ENCODE measurements around the gene SCN3B.

The SCN3B gene

DNA sequence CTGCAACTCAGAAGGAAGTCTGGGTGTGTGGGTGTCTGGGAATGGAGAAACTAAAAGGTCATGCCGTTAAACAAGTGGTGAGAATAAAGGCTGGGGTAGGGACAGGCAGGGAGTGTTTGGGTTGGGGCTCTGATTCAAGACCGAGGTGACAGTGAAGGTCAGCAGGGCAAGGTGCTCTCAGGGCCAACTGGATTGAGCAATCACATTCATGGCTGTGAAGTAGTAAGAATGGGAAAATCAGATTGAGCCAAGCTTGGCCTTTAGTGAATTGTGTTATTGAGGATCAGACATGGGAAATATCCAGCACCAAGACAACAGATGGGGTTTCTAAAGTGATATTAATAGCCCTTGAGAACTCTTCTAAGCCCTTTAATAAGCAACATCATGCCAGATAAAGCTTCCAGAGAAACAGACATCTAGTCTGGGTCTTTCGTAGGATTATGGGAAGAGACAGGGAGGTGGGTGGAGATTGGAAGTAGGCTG is 24.3 kb downstream of the SCN3B start:
- no peak overlapping the region for H2BK120ac ChIP-seq (ENCODE audit: insufficient read depth, low read length, poor library complexity)
- no peak overlapping the region for H2BK12ac ChIP-seq (ENCODE audit: low read length)
- no peak overlapping the region for H2AFZ ChIP-seq (ENCODE audit: insufficient read depth, low read length, poor library complexity)
- no peak overlapping the region for H3K4ac ChIP-seq (ENCODE audit: low read depth, low read length)
- H3K4me2 ChIP-seq (ENCODE audit: low read length) = no peak overlapping the region
- H2BK5ac ChIP-seq (ENCODE audit: low read depth, low read length, poor library complexity) = no peak overlapping the region
- H3K18ac ChIP-seq (ENCODE audit: low read length) = no peak overlapping the region
- H4K12ac ChIP-seq (ENCODE audit: low read depth, low read length) = no peak overlapping the region
- H4K8ac ChIP-seq (ENCODE audit: low read depth, low read length) = no peak overlapping the region
- no peaks in the 10 kb centered on the region for H3K27me3 ChIP-seq (ENCODE audit: insufficient read depth, low read length)
- H3K14ac ChIP-seq (ENCODE audit: low read length) = no peak overlapping the region
- no peaks in the 10 kb centered on the region for H3K4me1 ChIP-seq (ENCODE audit: control insufficient read depth in 1 of 2, insufficient read depth in 2 of 2, low read length in 2 of 2)
- H3K79me1 ChIP-seq (ENCODE audit: low read length) = no peaks in the 10 kb centered on the region
- no peak overlapping the region for H2AK5ac ChIP-seq (ENCODE audit: low read length)
- no peaks in the 10 kb centered on the region for H3K9me3 ChIP-seq (ENCODE audit: insufficient read depth, low read depth, low read length)
- no CpG with 5 or more reads among the region's 3 CpGs for WGBS (ENCODE audit: extremely low coverage, insufficient coverage, insufficient read length)
- no peak overlapping the region for H3K27ac ChIP-seq (ENCODE audit: low read depth, low read length)
- no peak overlapping the region for H3K4me3 ChIP-seq (ENCODE audit: low read depth, low read length)
- H3K36me3 ChIP-seq (ENCODE audit: control insufficient read depth in 1 of 2, insufficient read depth in 2 of 2, low read length in 2 of 2) = no peaks in the 10 kb centered on the region
- H3K79me2 ChIP-seq (ENCODE audit: control insufficient read depth, insufficient read depth, low read length, poor library complexity) = no peaks in the 10 kb centered on the region
- no peak overlapping the region for H3K23ac ChIP-seq (ENCODE audit: low read length)
- no peak for DNase-seq
- no peak overlapping the region for H4K91ac ChIP-seq (ENCODE audit: low read depth, low read length)
- H3K9ac ChIP-seq (ENCODE audit: low read length) = no peak overlapping the region

DNA sequence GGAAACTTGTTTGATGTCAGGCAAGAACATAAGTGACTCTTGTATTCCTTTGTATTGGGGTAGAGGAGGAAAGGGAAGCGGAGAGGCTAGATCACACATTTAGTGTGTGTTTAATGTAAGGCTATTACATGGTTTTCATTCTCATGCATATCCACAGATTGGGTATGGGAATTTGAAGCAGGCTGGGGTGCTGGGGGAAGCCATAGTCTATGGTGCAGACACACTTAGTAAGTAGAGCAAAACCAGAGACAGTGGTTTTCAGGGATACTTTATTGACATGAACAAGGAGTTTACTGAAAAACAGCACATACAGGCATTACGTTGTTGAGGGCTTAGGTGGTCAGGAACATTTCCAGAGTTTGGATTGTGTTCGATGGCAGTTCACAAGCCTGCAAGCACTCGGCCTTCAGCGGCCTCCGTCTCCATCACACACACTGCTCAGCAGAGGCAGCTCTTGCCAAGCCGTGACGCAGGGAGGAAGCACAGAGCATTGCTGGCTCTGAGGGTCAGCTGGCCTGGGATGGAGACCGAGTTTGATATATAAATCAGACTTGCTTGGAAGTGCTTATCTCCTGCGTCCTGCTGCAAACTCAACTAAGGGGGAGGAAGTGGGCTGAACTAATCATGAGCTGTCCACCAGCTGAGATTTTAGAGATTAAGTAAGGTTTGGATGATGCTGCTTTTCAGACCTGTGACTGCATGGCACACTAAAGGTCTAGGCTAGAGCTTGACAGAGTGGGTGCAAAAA is 25.3 kb downstream of the SCN3B start:
- Histone ChIP-seq H3K4me1 (ENCODE audit: control insufficient read depth in 1 of 2, insufficient read depth in 2 of 2, low read length in 2 of 2) (no peaks in the 10 kb centered on the region), H3K27me3 (ENCODE audit: insufficient read depth, low read length) (no peaks in the 10 kb centered on the region), H3K79me1 (ENCODE audit: low read length) (no peaks in the 10 kb centered on the region), H4K8ac (ENCODE audit: low read depth, low read length) (no peak overlapping the region), H3K27ac (ENCODE audit: low read depth, low read length) (no peak overlapping the region), H3K23ac (ENCODE audit: low read length) (no peak overlapping the region), H3K9me3 (ENCODE audit: insufficient read depth, low read depth, low read length) (no peaks in the 10 kb centered on the region), H2AFZ (ENCODE audit: insufficient read depth, low read length, poor library complexity) (no peak overlapping the region), H2BK5ac (ENCODE audit: low read depth, low read length, poor library complexity) (no peak overlapping the region), H2BK120ac (ENCODE audit: insufficient read depth, low read length, poor library complexity) (no peak overlapping the region), H3K4me3 (ENCODE audit: low read depth, low read length) (peak overlapping the region; percentile 31), H4K91ac (ENCODE audit: low read depth, low read length) (no peak overlapping the region), H3K18ac (ENCODE audit: low read length) (no peak overlapping the region), H2BK12ac (ENCODE audit: low read length) (no peak overlapping the region), H3K36me3 (ENCODE audit: control insufficient read depth in 1 of 2, insufficient read depth in 2 of 2, low read length in 2 of 2) (no peaks in the 10 kb centered on the region), H3K14ac (ENCODE audit: low read length) (no peak overlapping the region), H2AK5ac (ENCODE audit: low read length) (no peak overlapping the region), H3K9ac (ENCODE audit: low read length) (no peak overlapping the region), H4K12ac (ENCODE audit: low read depth, low read length) (no peak overlapping the region), H3K79me2 (ENCODE audit: control insufficient read depth, insufficient read depth, low read length, poor library complexity) (no peaks in the 10 kb centered on the region), H3K4ac (ENCODE audit: low read depth, low read length) (no peak overlapping the region), H3K4me2 (ENCODE audit: low read length) (no peak overlapping the region)
- DNase-seq = no peak
- no CpG with 5 or more reads among the region's 10 CpGs for WGBS (ENCODE audit: extremely low coverage, insufficient coverage, insufficient read length)

DNA sequence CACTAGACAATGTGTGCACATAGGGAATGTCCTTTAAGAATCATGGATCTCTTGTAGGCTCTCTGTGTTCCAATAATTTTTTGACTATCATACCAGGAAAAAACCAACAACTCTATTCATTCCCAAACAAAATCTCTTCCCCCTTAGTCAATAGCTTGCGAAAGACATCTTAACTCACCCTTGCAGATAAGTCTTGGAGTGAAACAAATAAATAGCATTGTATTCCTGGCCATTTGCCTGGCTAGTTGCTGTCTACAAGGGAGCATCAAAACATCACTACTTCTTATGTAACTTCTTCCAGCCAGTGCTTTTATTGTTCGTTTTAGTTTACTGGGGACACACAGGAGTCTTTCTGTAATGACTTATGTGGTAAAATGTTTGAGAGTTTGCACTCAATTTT is 29.4 kb downstream of the SCN3B start:
- H4K91ac ChIP-seq (ENCODE audit: low read depth, low read length) = no peak overlapping the region

GRCh38 chr11:123622576-123622975 is 31.8 kb downstream of the SCN3B start:
- Histone ChIP-seq H3K79me1 (ENCODE audit: low read length) (no peaks in the 10 kb centered on the region), H2AK5ac (ENCODE audit: low read length) (no peak overlapping the region), H3K4me1 (ENCODE audit: control insufficient read depth in 1 of 2, insufficient read depth in 2 of 2, low read length in 2 of 2) (no peaks in the 10 kb centered on the region), H3K4me3 (ENCODE audit: low read depth, low read length) (no peak overlapping the region), H3K23ac (ENCODE audit: low read length) (no peak overlapping the region), H2BK120ac (ENCODE audit: insufficient read depth, low read length, poor library complexity) (no peak overlapping the region), H3K14ac (ENCODE audit: low read length) (no peak overlapping the region), H3K18ac (ENCODE audit: low read length) (no peak overlapping the region), H3K27me3 (ENCODE audit: insufficient read depth, low read length) (no peaks in the 10 kb centered on the region), H3K36me3 (ENCODE audit: control insufficient read depth in 1 of 2, insufficient read depth in 2 of 2, low read length in 2 of 2) (no peaks in the 10 kb centered on the region), H3K9me3 (ENCODE audit: insufficient read depth, low read depth, low read length) (peaks cover 2% of the 10 kb centered on the region), H3K79me2 (ENCODE audit: control insufficient read depth, insufficient read depth, low read length, poor library complexity) (no peaks in the 10 kb centered on the region), H3K27ac (ENCODE audit: low read depth, low read length) (no peak overlapping the region), H3K4me2 (ENCODE audit: low read length) (no peak overlapping the region), H4K12ac (ENCODE audit: low read depth, low read length) (no peak overlapping the region), H3K9ac (ENCODE audit: low read length) (no peak overlapping the region), H4K91ac (ENCODE audit: low read depth, low read length) (no peak overlapping the region), H2AFZ (ENCODE audit: insufficient read depth, low read length, poor library complexity) (no peak overlapping the region), H2BK12ac (ENCODE audit: low read length) (no peak overlapping the region), H2BK5ac (ENCODE audit: low read depth, low read length, poor library complexity) (no peak overlapping the region), H3K4ac (ENCODE audit: low read depth, low read length) (no peak overlapping the region), H4K8ac (ENCODE audit: low read depth, low read length) (no peak overlapping the region)
- no peak for DNase-seq
- no CpG with 5 or more reads among the region's 9 CpGs for WGBS (ENCODE audit: extremely low coverage, insufficient coverage, insufficient read length)

More for the DNA sequence above, 29.4 kb downstream of the SCN3B start:
- H3K9me3 ChIP-seq (ENCODE audit: insufficient read depth, low read depth, low read length) = peaks cover 2% of the 10 kb centered on the region
- no peak for DNase-seq
- no peak overlapping the region for H2AFZ ChIP-seq (ENCODE audit: insufficient read depth, low read length, poor library complexity)
- no peak overlapping the region for H4K8ac ChIP-seq (ENCODE audit: low read depth, low read length)
- H2BK120ac ChIP-seq (ENCODE audit: insufficient read depth, low read length, poor library complexity) = no peak overlapping the region
- no peak overlapping the region for H3K4me2 ChIP-seq (ENCODE audit: low read length)
- no peaks in the 10 kb centered on the region for H3K79me2 ChIP-seq (ENCODE audit: control insufficient read depth, insufficient read depth, low read length, poor library complexity)
- no peaks in the 10 kb centered on the region for H3K79me1 ChIP-seq (ENCODE audit: low read length)
- H4K12ac ChIP-seq (ENCODE audit: low read depth, low read length) = no peak overlapping the region
- no CpG with 5 or more reads among the region's 2 CpGs for WGBS (ENCODE audit: extremely low coverage, insufficient coverage, insufficient read length)
- no peak overlapping the region for H3K18ac ChIP-seq (ENCODE audit: low read length)
- H3K27ac ChIP-seq (ENCODE audit: low read depth, low read length) = no peak overlapping the region
- H3K4me1 ChIP-seq (ENCODE audit: control insufficient read depth in 1 of 2, insufficient read depth in 2 of 2, low read length in 2 of 2) = no peaks in the 10 kb centered on the region
- no peak overlapping the region for H3K4me3 ChIP-seq (ENCODE audit: low read depth, low read length)
- H2BK12ac ChIP-seq (ENCODE audit: low read length) = no peak overlapping the region
- H3K27me3 ChIP-seq (ENCODE audit: insufficient read depth, low read length) = no peaks in the 10 kb centered on the region
- no peak overlapping the region for H3K9ac ChIP-seq (ENCODE audit: low read length)
- no peaks in the 10 kb centered on the region for H3K36me3 ChIP-seq (ENCODE audit: control insufficient read depth in 1 of 2, insufficient read depth in 2 of 2, low read length in 2 of 2)
- H2AK5ac ChIP-seq (ENCODE audit: low read length) = no peak overlapping the region
- no peak overlapping the region for H3K23ac ChIP-seq (ENCODE audit: low read length)
- no peak overlapping the region for H2BK5ac ChIP-seq (ENCODE audit: low read depth, low read length, poor library complexity)
- no peak overlapping the region for H3K14ac ChIP-seq (ENCODE audit: low read length)
- H3K4ac ChIP-seq (ENCODE audit: low read depth, low read length) = no peak overlapping the region

All from trophoblast cell (in vitro differentiated cells and primary cell).